K562 (cell line): ENCODE data around the gene TMEM266. TPM values are rescaled to one million over a fixed set of nuclear protein-coding genes. Genes with fewer than 3 reads are reported as not detected.

Source experiments
- BMI1 ChIP-seq: fragments of 150-350 bp; IDR thresholded peaks from 2 replicates; pipeline ENCODE4 v1.6.1; 2014; ENCODE audit warnings: low read length
- ETV5 ChIP-seq: sonication (generic); formaldehyde crosslinking; IDR thresholded peaks from 2 replicates; pipeline ENCODE4 v1.4.0; 2020; ENCODE audit warnings: low read depth, mild to moderate bottlenecking, missing genetic modification reagents
- HDAC8 ChIP-seq: fragments of 450-650 bp; IDR thresholded peaks from 2 replicates; pipeline ENCODE4 v1.6.1; 2016; ENCODE audit warnings: mild to moderate bottlenecking, missing genetic modification characterization, moderate library complexity, missing compliant biosample characterization
- PHF8 ChIP-seq: fragments of 200-600 bp; sonication (generic); IDR thresholded peaks from 2 replicates; pipeline ENCODE4 v1.6.1; 2012; ENCODE audit warnings: mixed run types, mild to moderate bottlenecking, inconsistent platforms, low read length, moderate library complexity, borderline replicate concordance
- REST ChIP-seq, 2 experiments: fragments of 450-650 bp; formaldehyde crosslinking in 1 of 2; IDR thresholded peaks; 2 replicates each; pipeline versions ENCODE4 v1.4.0 to v1.6.1; 2014 to 2020; ENCODE audit warnings: mild to moderate bottlenecking in 2 of 2, borderline replicate concordance in 1 of 2, low read depth in 1 of 2
- TFE3 ChIP-seq: fragments of 450-650 bp; formaldehyde crosslinking; IDR thresholded peaks from 2 replicates; pipeline ENCODE4 v1.4.0; 2020; ENCODE audit warnings: mild to moderate bottlenecking, mixed read lengths
- XRCC5 ChIP-seq: fragments of 200-400 bp; formaldehyde crosslinking; IDR thresholded peaks from 2 replicates; pipeline ENCODE4 v1.6.1; 2017; ENCODE audit warnings: low read depth, mild to moderate bottlenecking, low read length
- ZC3H4 ChIP-seq: sonication (generic); formaldehyde crosslinking; IDR thresholded peaks from 2 replicates; pipeline ENCODE4 v1.9.0; 2021; ENCODE audit warnings: missing genetic modification reagents, borderline replicate concordance
- ZKSCAN8 ChIP-seq: fragments of 200-800 bp; sonication (Bioruptor generic); IDR thresholded peaks from 2 replicates; pipeline ENCODE4 v1.6.1; 2016; ENCODE audit warnings: missing genetic modification characterization, missing compliant biosample characterization
- ZNF124 ChIP-seq: sonication (generic); formaldehyde crosslinking; IDR thresholded peaks from 2 replicates; pipeline ENCODE4 v1.8.1; 2022; ENCODE audit warnings: missing genetic modification reagents
- ZNF511 ChIP-seq: sonication (generic); formaldehyde crosslinking; IDR thresholded peaks from 2 replicates; pipeline ENCODE4 v1.8.0; 2022; ENCODE audit warnings: mild to moderate bottlenecking, missing genetic modification reagents
- ZSCAN29 ChIP-seq: fragments of 450-650 bp; IDR thresholded peaks from 2 replicates; pipeline ENCODE4 v1.6.1; 2017
- polyA plus RNA-seq, 8 experiments: library from polyadenylated mRNA; depleted of rRNA in 4 of 8; stranded (reverse) in 5 of 8; unstranded in 3 of 8; fragments of >200 nt; fragmentation: Nextera tagmentation in 2 of 8; fragmentation: Illumina TruSeq in 1 of 8; extraction: Ambion mirVana in 2 of 8; extraction: Trizol in 1 of 8; gene quantifications; 2 replicates each; pipeline versions ENCODE4 v1.2.1 to v1.2.3, GENCODE V29; 2011 to 2014; ENCODE audit warnings: inconsistent platforms in 1 of 8, missing spikeins in 1 of 8
- total RNA-seq, 7 experiments: library from RNA; depleted of rRNA in 6 of 7; stranded (reverse); fragments of >200 nt in 6 of 7; fragmentation: Illumina TruSeq in 2 of 7; extraction: Trizol in 2 of 7; gene quantifications; 2 replicates each; pipeline versions ENCODE4 v1.2.1 to v1.2.3, GENCODE V29; 2011 to 2021; ENCODE audit warnings: low replicate concordance in 1 of 7
- TF ChIP-seq, protein P1 (sequence below): fragments of 450-650 bp; formaldehyde crosslinking; IDR thresholded peaks from 2 replicates; pipeline ENCODE4 v1.4.0; 2020; ENCODE audit warnings: mild to moderate bottlenecking
- TF ChIP-seq, protein P2 (sequence below): fragments of 450-650 bp; IDR thresholded peaks from 2 replicates; pipeline ENCODE4 v1.6.1; 2016; ENCODE audit warnings: missing biosample characterization, missing genetic modification characterization

The TMEM266 gene
- total and polyA plus RNA-seq, 9 of the 15 experiments (the other 6 are each of a cell fraction or from before 2014, with no cell fraction given): not detected

GRCh38 chr15:76235186-76235826, 175.5 kb downstream of the TMEM266 start (continued):
- TF ChIP-seq, protein P1, sequence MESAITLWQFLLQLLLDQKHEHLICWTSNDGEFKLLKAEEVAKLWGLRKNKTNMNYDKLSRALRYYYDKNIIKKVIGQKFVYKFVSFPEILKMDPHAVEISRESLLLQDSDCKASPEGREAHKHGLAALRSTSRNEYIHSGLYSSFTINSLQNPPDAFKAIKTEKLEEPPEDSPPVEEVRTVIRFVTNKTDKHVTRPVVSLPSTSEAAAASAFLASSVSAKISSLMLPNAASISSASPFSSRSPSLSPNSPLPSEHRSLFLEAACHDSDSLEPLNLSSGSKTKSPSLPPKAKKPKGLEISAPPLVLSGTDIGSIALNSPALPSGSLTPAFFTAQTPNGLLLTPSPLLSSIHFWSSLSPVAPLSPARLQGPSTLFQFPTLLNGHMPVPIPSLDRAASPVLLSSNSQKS (CRISPR knock-in tag): no peak
- TF ChIP-seq BMI1: no peak
- TF ChIP-seq, protein P2, sequence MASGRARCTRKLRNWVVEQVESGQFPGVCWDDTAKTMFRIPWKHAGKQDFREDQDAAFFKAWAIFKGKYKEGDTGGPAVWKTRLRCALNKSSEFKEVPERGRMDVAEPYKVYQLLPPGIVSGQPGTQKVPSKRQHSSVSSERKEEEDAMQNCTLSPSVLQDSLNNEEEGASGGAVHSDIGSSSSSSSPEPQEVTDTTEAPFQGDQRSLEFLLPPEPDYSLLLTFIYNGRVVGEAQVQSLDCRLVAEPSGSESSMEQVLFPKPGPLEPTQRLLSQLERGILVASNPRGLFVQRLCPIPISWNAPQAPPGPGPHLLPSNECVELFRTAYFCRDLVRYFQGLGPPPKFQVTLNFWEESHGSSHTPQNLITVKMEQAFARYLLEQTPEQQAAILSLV (tag): no peak
- TF ChIP-seq PHF8: no peak
- TF ChIP-seq TFE3 (CRISPR knock-in tag): no peak
- TF ChIP-seq ZSCAN29: no peak
- no peak for TF ChIP-seq ZC3H4 (CRISPR knock-in tag)
- TF ChIP-seq HDAC8 (tag): no peak
- peak; percentile 54; the same call in 1 of the 2 replicates for TF ChIP-seq REST (IDR thresholded peaks at IDR 0.05; ENCODE audit: borderline replicate concordance)
- TF ChIP-seq REST (CRISPR knock-in tag; IDR thresholded peaks at IDR 0.05; ENCODE audit: low read depth): no peak
- no peak for TF ChIP-seq ZKSCAN8 (CRISPR knock-in tag)
- TF ChIP-seq ZNF511: no peak
- TF ChIP-seq XRCC5: no peak
- TF ChIP-seq ZNF124: no peak
- TF ChIP-seq ETV5: no peak
